Measurements from ENCODE around the gene MYO18A.
A peak's percentile ranks its signal among the peaks of the same experiment; 100 is the strongest.

MYO18A gene

GRCh38 chr17:29119265-29119664, 60.9 kb downstream of the MYO18A start:
- Histone ChIP-seq H3K9ac (ENCODE audit: low read length) (no peak overlapping the region), H3K4me3 (ENCODE audit: low read length) (no peak overlapping the region), H3K9me3 (ENCODE audit: insufficient read depth, low read length) (no peaks in the 10 kb centered on the region), H4K20me1 (ENCODE audit: insufficient read depth, low read length) (peaks cover 10% of the 10 kb centered on the region), H3K79me2 (ENCODE audit: low read length) (no peaks in the 10 kb centered on the region), H2AFZ (ENCODE audit: low read depth, low read length) (no peak overlapping the region), H3K27me3 (ENCODE audit: low read depth, low read length) (no peaks in the 10 kb centered on the region), H3K36me3 (replicated peaks; ENCODE audit: low read depth, low read length) (peaks cover 3% of the 10 kb centered on the region), H3K4me2 (ENCODE audit: low read length) (no peak overlapping the region), H3K4me1 (ENCODE audit: low read length) (no peaks in the 10 kb centered on the region; the same call in 1 of the 2 replicates), H3K27ac (ENCODE audit: low read length) (no peak overlapping the region)
- TF ChIP-seq EZH2phosphoT487 (IDR thresholded peaks at IDR 0.05; ENCODE audit: low read depth) = no peak
- TF ChIP-seq CTCF (IDR thresholded peaks at IDR 0.05; ENCODE audit: low read depth, low read length) = no peak

- TF ChIP-seq EZH2phosphoT487 (IDR thresholded peaks at IDR 0.05; ENCODE audit: low read depth) (no peak), CTCF (IDR thresholded peaks at IDR 0.05; ENCODE audit: low read depth, low read length) (peak; percentile 88)
- Histone ChIP-seq H3K9ac (ENCODE audit: low read length) (no peak overlapping the region), H3K4me1 (ENCODE audit: low read length) (no peaks in the 10 kb centered on the region; the same call in 1 of the 2 replicates), H3K4me2 (ENCODE audit: low read length) (no peak overlapping the region), H3K27me3 (ENCODE audit: low read depth, low read length) (no peaks in the 10 kb centered on the region), H4K20me1 (ENCODE audit: insufficient read depth, low read length) (peaks cover 4% of the 10 kb centered on the region), H3K27ac (ENCODE audit: low read length) (no peak overlapping the region), H3K36me3 (replicated peaks; ENCODE audit: low read depth, low read length) (peaks cover 3% of the 10 kb centered on the region), H3K9me3 (ENCODE audit: insufficient read depth, low read length) (no peaks in the 10 kb centered on the region), H3K4me3 (ENCODE audit: low read length) (no peak overlapping the region), H3K79me2 (ENCODE audit: low read length) (no peaks in the 10 kb centered on the region), H2AFZ (ENCODE audit: low read depth, low read length) (no peak overlapping the region)
These were observed 63.1 kb downstream of the MYO18A start for GRCh38 chr17:29116804-29117753.

GRCh38 chr17:29115961-29116803, 64.0 kb downstream of the MYO18A start:
- no peak overlapping the region for H3K9ac ChIP-seq (ENCODE audit: low read length)
- H3K27ac ChIP-seq (ENCODE audit: low read length) = no peak overlapping the region
- no peaks in the 10 kb centered on the region for H3K9me3 ChIP-seq (ENCODE audit: insufficient read depth, low read length)
- peaks cover 5% of the 10 kb centered on the region for H3K36me3 ChIP-seq (replicated peaks; ENCODE audit: low read depth, low read length)
- H3K4me3 ChIP-seq (ENCODE audit: low read length) = no peak overlapping the region
- H3K4me2 ChIP-seq (ENCODE audit: low read length) = no peak overlapping the region
- H3K27me3 ChIP-seq (ENCODE audit: low read depth, low read length) = no peaks in the 10 kb centered on the region
- peaks cover 3% of the 10 kb centered on the region; the same call in 1 of the 2 replicates for H3K4me1 ChIP-seq (ENCODE audit: low read length)
- H4K20me1 ChIP-seq (ENCODE audit: insufficient read depth, low read length) = peaks cover 4% of the 10 kb centered on the region
- TF ChIP-seq CTCF (IDR thresholded peaks at IDR 0.05; ENCODE audit: low read depth, low read length) = peak; percentile 44
- TF ChIP-seq EZH2phosphoT487 (IDR thresholded peaks at IDR 0.05; ENCODE audit: low read depth) = no peak
- no peaks in the 10 kb centered on the region for H3K79me2 ChIP-seq (ENCODE audit: low read length)
- no peak overlapping the region for H2AFZ ChIP-seq (ENCODE audit: low read depth, low read length)

GRCh38 chr17:29115435-29115834, 64.8 kb downstream of the MYO18A start:
- Histone ChIP-seq H3K4me2 (ENCODE audit: low read length) (no peak overlapping the region), H3K27me3 (ENCODE audit: low read depth, low read length) (no peaks in the 10 kb centered on the region), H4K20me1 (ENCODE audit: insufficient read depth, low read length) (peaks cover 4% of the 10 kb centered on the region), H3K9ac (ENCODE audit: low read length) (no peak overlapping the region), H3K4me3 (ENCODE audit: low read length) (no peak overlapping the region), H3K4me1 (ENCODE audit: low read length) (peaks cover 3% of the 10 kb centered on the region; the same call in 1 of the 2 replicates), H3K79me2 (ENCODE audit: low read length) (no peaks in the 10 kb centered on the region), H3K36me3 (replicated peaks; ENCODE audit: low read depth, low read length) (peaks cover 7% of the 10 kb centered on the region), H3K27ac (ENCODE audit: low read length) (no peak overlapping the region), H2AFZ (ENCODE audit: low read depth, low read length) (no peak overlapping the region), H3K9me3 (ENCODE audit: insufficient read depth, low read length) (no peaks in the 10 kb centered on the region)
- no peak for TF ChIP-seq EZH2phosphoT487 (IDR thresholded peaks at IDR 0.05; ENCODE audit: low read depth)
- no peak for TF ChIP-seq CTCF (IDR thresholded peaks at IDR 0.05; ENCODE audit: low read depth, low read length)
